ENCODE results near the gene NUP155. TPM values are rescaled to one million over a fixed set of nuclear protein-coding genes. Genes with fewer than 3 reads are reported as not detected.
"Not testable (repeated sequence)": the region's sequence is repeated elsewhere in the genome, so short reads cannot be mapped to it uniquely, and the experiment has no call there.

NUP155 gene
- polyA plus RNA-seq, 2 of the 4 experiments (the other 2 are of a cell fraction): 14.4 to 38.8 TPM

- Histone ChIP-seq H3K4me3 (no peak overlapping the region), H3K9me3 (no peaks in the 10 kb centered on the region), H3K27ac (no peak overlapping the region), H3K4me2 (no peak overlapping the region), H3K4me1 (no peaks in the 10 kb centered on the region)
- no peak for DNase-seq (ENCODE audit: low read depth in 1 of 2, low spot score in 1 of 2)
- CTCF ChIA-PET: no interaction called here
- TF ChIP-seq HEYL (CRISPR knock-in tag; IDR thresholded peaks at IDR 0.05): no peak
- no peak for TF ChIP-seq RNF2 (IDR thresholded peaks at IDR 0.05; ENCODE audit: borderline replicate concordance, low read depth)
- no peak for TF ChIP-seq MYC (IDR thresholded peaks at IDR 0.05; ENCODE audit: borderline replicate concordance, low read length)
- TF ChIP-seq GATA3 (IDR thresholded peaks at IDR 0.05; ENCODE audit: borderline replicate concordance): no peak
- no peak for TF ChIP-seq HOXB13 (CRISPR knock-in tag; IDR thresholded peaks at IDR 0.05; ENCODE audit: low read depth)
- TF ChIP-seq EP300 (IDR thresholded peaks at IDR 0.05): no peak
- no peak for TF ChIP-seq RAD21 (conservative IDR thresholded peaks at IDR 0.05 in 1 of 2, IDR thresholded peaks at IDR 0.05 in 1 of 2)
- TF ChIP-seq FOXS1 (CRISPR knock-in tag; IDR thresholded peaks at IDR 0.05): no peak
- no peak for TF ChIP-seq ATOH8 (CRISPR knock-in tag; IDR thresholded peaks at IDR 0.05; ENCODE audit: low read depth)
- no peak for TF ChIP-seq SREBF2 (IDR thresholded peaks at IDR 0.05)
- TF ChIP-seq RFX5 (IDR thresholded peaks at IDR 0.05): no peak
- TF ChIP-seq HOXB5 (CRISPR knock-in tag; IDR thresholded peaks at IDR 0.05): no peak
- no peak for TF ChIP-seq REST (IDR thresholded peaks at IDR 0.05)
- TF ChIP-seq RCOR1 (IDR thresholded peaks at IDR 0.05; ENCODE audit: low read depth, low read length): no peak
- no peak for TF ChIP-seq NR3C1 (IDR thresholded peaks at IDR 0.05)
- no peak for TF ChIP-seq HDAC2 (IDR thresholded peaks at IDR 0.05)
- TF ChIP-seq NFE2L2 (conservative IDR thresholded peaks at IDR 0.05; ENCODE audit: low read length): no peak
- WGBS (ENCODE audit: missing lambda C conversion rate): 88% methylated on average over 6 of the region's 6 CpGs
- POLR2A ChIA-PET: no interaction called here
- no peak for FAIRE-seq
- ATAC-seq: no peak
These were observed 15.7 kb downstream of the NUP155 start for GRCh38 chr5:37355161-37355560.

- H3K4me1 ChIP-seq; POLR2A ChIA-PET; H3K9me3 ChIP-seq; CTCF ChIA-PET; H3K4me3 ChIP-seq; ATAC-seq; H3K4me2 ChIP-seq; FAIRE-seq; H3K27ac ChIP-seq; DNase-seq (ENCODE audit: low read depth in 1 of 2, low spot score in 1 of 2): not testable (repeated sequence)
- 96% methylated on average over 18 of the region's 18 CpGs for WGBS (ENCODE audit: missing lambda C conversion rate)
These were observed 28.2 kb downstream of the NUP155 start for GRCh38 chr5:37342741-37343140.

GRCh38 chr5:37334754-37335153 lies 36.2 kb downstream of the NUP155 start:
- POLR2A ChIA-PET; H3K9me3 ChIP-seq; CTCF ChIA-PET; H3K4me2 ChIP-seq; ATAC-seq; H3K27ac ChIP-seq; DNase-seq (ENCODE audit: low read depth in 1 of 2, low spot score in 1 of 2); H3K4me3 ChIP-seq; FAIRE-seq; H3K4me1 ChIP-seq: not testable (repeated sequence)
- 91% methylated on average over 12 of the region's 12 CpGs for WGBS (ENCODE audit: missing lambda C conversion rate)

- Histone ChIP-seq H3K4me1 (no peaks in the 10 kb centered on the region), H3K27ac (no peak overlapping the region), H3K4me2 (no peak overlapping the region), H3K9me3 (no peaks in the 10 kb centered on the region), H3K4me3 (no peak overlapping the region)
- POLR2A ChIA-PET: no interaction called here
- DNase-seq (ENCODE audit: low read depth in 1 of 2, low spot score in 1 of 2) (no peak), ATAC-seq (no peak), FAIRE-seq (peak; percentile 18)
- CTCF ChIA-PET: no interaction called here
- no peak for TF ChIP-seq HOXA7 (CRISPR knock-in tag; IDR thresholded peaks at IDR 0.05)
- no peak for TF ChIP-seq BHLHE40 (IDR thresholded peaks at IDR 0.05; ENCODE audit: low read depth, low read length)
- TF ChIP-seq KDM1A (IDR thresholded peaks at IDR 0.05; ENCODE audit: low read depth): no peak
- no peak for TF ChIP-seq RNF2 (IDR thresholded peaks at IDR 0.05; ENCODE audit: borderline replicate concordance, low read depth)
- no peak for TF ChIP-seq FOSB (CRISPR knock-in tag; IDR thresholded peaks at IDR 0.05)
- TF ChIP-seq PHF8 (IDR thresholded peaks at IDR 0.05; ENCODE audit: borderline replicate concordance, low read depth): no peak
- no peak for TF ChIP-seq HOXB5 (CRISPR knock-in tag; IDR thresholded peaks at IDR 0.05)
- TF ChIP-seq KDM5A (IDR thresholded peaks at IDR 0.05): no peak
- TF ChIP-seq PBX3 (IDR thresholded peaks at IDR 0.05): no peak
- no peak for TF ChIP-seq NR3C1 (IDR thresholded peaks at IDR 0.05)
- no peak for TF ChIP-seq HES2 (IDR thresholded peaks at IDR 0.05)
- no peak for TF ChIP-seq HOXB13 (CRISPR knock-in tag; IDR thresholded peaks at IDR 0.05; ENCODE audit: low read depth)
- no peak for TF ChIP-seq CEBPB (IDR thresholded peaks at IDR 0.05)
- no peak for TF ChIP-seq MAZ (IDR thresholded peaks at IDR 0.05; ENCODE audit: borderline replicate concordance, low read depth, low read length)
These were observed 44.4 kb downstream of the NUP155 start for GRCh38 chr5:37326536-37326935.

Data from A549 (cell line).